Ureter (tissue), 1 donor: ENCODE measurements around the gene NUDT17. TPM values are rescaled to one million over a fixed set of nuclear protein-coding genes. Genes with fewer than 3 reads are reported as not detected.
A peak's percentile ranks its signal among the peaks of the same experiment; 100 is the strongest.

ENCODE experiments used
- DNase-seq: peaks from one replicate; pipeline ENCODE4 v3.0.0-alpha.2; 2020; ENCODE audit warnings: low spot score
- total RNA-seq: library from RNA; stranded (reverse); gene quantifications from one replicate; pipeline ENCODE4 v1.2.4, GENCODE V29; 2023
- donor health status: DM: yes; HTN: yes; CAD: no.

The NUDT17 gene
- total RNA-seq, 1 donor from 2014 or later: 6.7 TPM

DNA sequence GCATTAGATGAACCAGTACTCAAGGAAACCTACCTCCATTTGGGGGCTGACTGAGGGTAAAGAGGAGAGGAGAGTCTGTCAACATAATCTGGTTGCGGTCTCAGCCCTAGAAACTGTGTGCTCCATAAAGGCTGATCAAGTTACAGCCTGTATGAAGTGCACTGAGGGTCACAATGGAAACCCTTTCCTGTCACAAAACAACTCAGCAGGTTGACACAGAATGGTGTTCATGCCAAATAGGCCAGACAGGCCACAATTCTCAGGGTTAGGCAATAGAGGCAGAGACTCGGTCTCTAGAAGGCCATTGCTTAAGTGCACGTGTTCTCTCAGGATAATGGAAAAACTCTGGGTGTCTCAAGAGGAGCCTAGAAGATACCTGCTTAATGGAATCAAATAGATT lies 44.3 kb downstream of the NUDT17 start:
- peak; percentile 47 for DNase-seq

DNA sequence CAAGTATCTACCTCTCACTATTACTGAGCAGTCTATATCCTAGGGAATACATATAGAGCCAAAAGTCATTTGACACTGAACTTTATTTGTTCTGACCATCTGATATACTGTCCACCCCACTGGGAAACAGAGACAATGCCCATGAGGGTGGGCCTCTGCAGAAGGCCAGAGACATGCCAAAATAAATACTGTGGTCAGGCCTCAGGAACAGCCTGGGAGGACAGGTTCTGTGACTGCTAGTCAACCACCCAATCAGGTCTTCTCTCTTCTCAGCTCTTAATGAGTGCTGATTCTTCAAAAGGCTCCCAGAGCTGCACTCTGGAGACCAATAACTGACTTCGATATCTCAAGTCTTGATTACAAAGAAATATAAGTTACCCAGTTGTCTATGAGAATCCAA lies 45.7 kb downstream of the NUDT17 start:
- peak; percentile 53 for DNase-seq

DNA sequence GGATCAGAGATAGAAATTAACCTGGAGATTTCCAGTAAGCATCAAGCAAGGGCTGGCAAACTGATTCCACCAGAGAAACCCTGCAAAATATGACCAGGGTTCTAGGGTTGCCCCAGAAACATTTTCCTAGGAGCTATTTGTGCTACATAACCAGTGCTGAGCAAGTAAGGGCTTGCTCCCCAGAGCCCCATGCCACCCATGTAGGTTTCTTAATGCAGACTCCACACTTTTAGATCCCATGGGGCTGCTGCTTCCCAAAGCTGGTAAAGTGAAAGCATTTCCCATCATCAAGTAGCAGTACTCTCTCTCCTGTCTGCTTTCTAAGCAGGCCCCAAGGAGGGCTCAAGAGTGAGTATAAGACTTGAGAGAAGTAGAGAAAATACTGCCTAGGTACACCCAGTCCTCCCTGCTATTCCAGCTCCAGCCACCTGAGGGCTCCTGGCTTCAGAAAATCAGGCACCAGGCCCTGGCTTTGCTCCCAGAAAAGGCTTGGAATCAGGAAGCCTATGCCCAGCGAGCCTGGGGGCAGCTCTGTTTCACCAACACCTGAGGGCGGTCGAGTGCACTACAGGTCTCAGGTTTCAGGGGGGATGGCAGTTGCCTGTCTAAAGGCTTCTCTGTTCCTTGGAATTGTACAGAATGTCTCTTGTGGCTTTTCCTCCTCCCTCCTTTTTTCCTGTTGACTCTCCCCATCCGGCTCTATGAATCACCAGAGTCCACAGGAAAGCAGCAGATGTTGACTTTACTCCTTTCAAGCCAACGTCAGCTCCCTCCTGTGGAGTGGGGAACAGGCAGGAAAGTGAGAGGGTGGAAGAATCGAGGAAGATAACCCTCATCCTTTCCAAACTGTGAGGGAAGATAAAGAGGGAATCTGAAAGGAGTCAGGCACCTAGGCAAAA lies 46.4 kb downstream of the NUDT17 start:
- peak; percentile 95 for DNase-seq

GRCh38 chr1:145892486-145893087 lies 47.2 kb downstream of the NUDT17 start:
- DNase-seq: no peak

DNA sequence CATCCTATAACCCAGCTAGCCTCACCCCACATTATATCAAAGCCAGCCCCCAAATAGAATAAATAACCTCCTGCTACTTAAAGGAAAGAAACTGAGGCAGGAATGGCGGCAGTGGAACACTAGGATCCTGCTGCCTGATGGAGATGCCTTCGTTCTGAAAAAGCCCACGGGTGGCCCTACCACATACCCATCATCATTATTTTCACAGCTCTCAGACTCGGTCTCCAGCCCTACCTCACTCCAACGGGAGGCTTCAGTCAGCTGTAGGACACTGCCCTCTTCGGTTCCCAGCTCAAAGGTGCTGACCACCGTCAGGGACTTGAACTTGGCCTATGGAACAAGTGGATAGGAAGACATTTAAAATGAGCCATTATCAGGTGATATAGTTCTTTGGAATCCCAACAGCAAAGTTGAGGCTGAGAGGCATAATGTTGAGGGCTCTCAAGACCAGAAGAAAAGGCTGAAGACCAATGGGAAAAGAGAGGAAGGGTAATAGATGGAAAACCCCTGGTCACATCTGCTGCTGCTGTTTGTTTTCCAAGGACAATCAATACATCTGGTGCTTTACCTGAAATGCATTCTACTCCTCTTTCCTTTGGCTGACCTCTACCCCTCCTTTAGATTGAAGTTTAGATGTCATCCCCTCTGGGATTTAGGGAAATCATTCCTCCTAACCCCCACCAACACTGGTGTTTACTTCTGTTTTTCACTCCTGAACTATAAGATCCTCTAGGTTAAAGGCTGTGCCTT lies 48.1 kb downstream of the NUDT17 start:
- no peak for DNase-seq

DNA sequence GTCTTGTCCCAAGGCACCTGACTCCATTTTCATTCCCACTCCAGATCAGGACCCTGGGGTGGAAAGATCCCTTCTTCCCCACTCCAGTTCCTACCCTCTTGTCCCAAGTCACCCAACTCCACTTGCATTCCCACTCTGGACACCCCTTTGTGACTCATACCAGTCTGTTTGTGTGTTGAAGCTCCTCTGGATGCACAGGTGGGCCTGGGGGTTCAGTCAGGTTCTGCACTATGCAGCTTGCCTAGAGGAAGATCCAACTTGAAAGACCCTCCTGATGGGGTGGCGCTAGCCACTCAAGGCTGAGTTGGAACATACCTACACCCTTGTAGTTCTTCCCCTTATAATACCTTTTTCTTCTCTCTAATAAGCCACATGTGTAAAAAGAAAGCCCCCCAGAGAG lies 50.0 kb downstream of the NUDT17 start:
- no peak for DNase-seq

- no peak for DNase-seq
Measured at GRCh38 chr1:145897969-145898368, 52.5 kb downstream of the NUDT17 start.

Other genes with a start within 250 kb of the NUDT17 start
- 25.4 TPM for gene GPR89A, start 237.6 kb upstream of the NUDT17 start, total RNA-seq
- gene PDZK1, start 138.3 kb upstream of the NUDT17 start, total RNA-seq: 0.23 TPM
- not detected for gene CD160, start 126.1 kb upstream of the NUDT17 start, total RNA-seq
- gene RNF115, start 21.5 kb upstream of the NUDT17 start, total RNA-seq: 28.3 TPM
- gene POLR3C, start 21.4 kb upstream of the NUDT17 start, total RNA-seq: 38.1 TPM
- gene PIAS3, start 13.5 kb downstream of the NUDT17 start, total RNA-seq: 70.4 TPM
- 4.2 TPM for gene ANKRD35, start 40.2 kb downstream of the NUDT17 start, total RNA-seq
- gene ITGA10, start 64.4 kb downstream of the NUDT17 start, total RNA-seq: 19.2 TPM
- 44.2 TPM for gene PEX11B, start 73.1 kb downstream of the NUDT17 start, total RNA-seq
- 141 TPM for gene RBM8A, start 81.9 kb downstream of the NUDT17 start, total RNA-seq
- 24.7 TPM for gene LIX1L, start 112.4 kb downstream of the NUDT17 start, total RNA-seq
- 0.47 TPM for gene ANKRD34A, start 118.9 kb downstream of the NUDT17 start, total RNA-seq
- gene POLR3GL, start 119.1 kb downstream of the NUDT17 start, total RNA-seq: 21.0 TPM
- 744 TPM for gene TXNIP, start 150.9 kb downstream of the NUDT17 start, total RNA-seq
- gene HJV, start 176.1 kb downstream of the NUDT17 start, total RNA-seq: not detected